Measurements from ENCODE around the gene RIMS4.

DNA sequence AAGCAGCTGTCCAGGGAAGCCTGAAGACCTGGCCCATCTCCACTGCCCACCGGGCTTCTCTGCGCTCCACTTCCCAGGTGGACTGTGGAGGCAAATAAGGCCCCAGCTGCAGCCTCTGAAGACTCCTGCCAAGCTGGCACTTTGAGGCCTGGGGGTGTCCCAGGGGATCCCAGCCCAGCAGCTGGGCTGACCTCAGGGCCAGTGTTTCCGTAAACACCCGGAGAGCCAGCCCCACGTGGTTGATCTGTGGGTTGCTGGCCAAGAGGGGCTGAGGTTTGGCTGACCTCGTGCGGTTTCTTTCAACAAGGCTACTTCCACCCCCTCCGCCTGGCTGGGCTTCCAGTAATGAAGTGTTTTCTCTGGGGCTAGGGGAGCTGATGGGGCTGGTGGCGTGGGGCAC, 107.6 kb downstream of the RIMS4 start:
- no peak for TF ChIP-seq ZNF644 (CRISPR knock-in tag; IDR thresholded peaks at IDR 0.05; ENCODE audit: low read depth)
- TF ChIP-seq RFX5 (IDR thresholded peaks at IDR 0.05; ENCODE audit: low read depth, low read length): no peak
- no peak for TF ChIP-seq GABPA (IDR thresholded peaks at IDR 0.05; ENCODE audit: low read depth, low read length)
- TF ChIP-seq GABPA (CRISPR knock-in tag; IDR thresholded peaks at IDR 0.05; ENCODE audit: low read depth): no peak
- TF ChIP-seq, protein P1, sequence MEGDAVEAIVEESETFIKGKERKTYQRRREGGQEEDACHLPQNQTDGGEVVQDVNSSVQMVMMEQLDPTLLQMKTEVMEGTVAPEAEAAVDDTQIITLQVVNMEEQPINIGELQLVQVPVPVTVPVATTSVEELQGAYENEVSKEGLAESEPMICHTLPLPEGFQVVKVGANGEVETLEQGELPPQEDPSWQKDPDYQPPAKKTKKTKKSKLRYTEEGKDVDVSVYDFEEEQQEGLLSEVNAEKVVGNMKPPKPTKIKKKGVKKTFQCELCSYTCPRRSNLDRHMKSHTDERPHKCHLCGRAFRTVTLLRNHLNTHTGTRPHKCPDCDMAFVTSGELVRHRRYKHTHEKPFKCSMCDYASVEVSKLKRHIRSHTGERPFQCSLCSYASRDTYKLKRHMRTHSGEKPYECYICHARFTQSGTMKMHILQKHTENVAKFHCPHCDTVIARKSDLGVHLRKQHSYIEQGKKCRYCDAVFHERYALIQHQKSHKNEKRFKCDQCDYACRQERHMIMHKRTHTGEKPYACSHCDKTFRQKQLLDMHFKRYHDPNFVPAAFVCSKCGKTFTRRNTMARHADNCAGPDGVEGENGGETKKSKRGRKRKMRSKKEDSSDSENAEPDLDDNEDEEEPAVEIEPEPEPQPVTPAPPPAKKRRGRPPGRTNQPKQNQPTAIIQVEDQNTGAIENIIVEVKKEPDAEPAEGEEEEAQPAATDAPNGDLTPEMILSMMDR (CRISPR knock-in tag; IDR thresholded peaks at IDR 0.05): no peak
- TF ChIP-seq ZNF768 (CRISPR knock-in tag; IDR thresholded peaks at IDR 0.05): no peak
